Activated gamma-delta T cell (primary cell): Measurements from ENCODE around the gene EHHADH.

Source experiments
- DNase-seq: peaks from one replicate; lab custom pipeline; 2025; lab: John Stamatoyannopoulos, UW

EHHADH gene

GRCh38 chr3:185197068-185197467 is 56.8 kb downstream of the EHHADH start:
- no peak for DNase-seq

- DNase-seq, result no peak
Measured at GRCh38 chr3:185195652-185196051, 58.2 kb downstream of the EHHADH start.

GRCh38 chr3:185188816-185189215 is 65.0 kb downstream of the EHHADH start:
- no peak for DNase-seq

- no peak for DNase-seq
Measured at GRCh38 chr3:185187391-185187790, 66.5 kb downstream of the EHHADH start.

- no peak for DNase-seq
Measured at GRCh38 chr3:185176750-185177359, 77.0 kb downstream of the EHHADH start.

- no peak for DNase-seq
Measured at GRCh38 chr3:185175370-185175987, 78.4 kb downstream of the EHHADH start.

GRCh38 chr3:185172086-185173049 is 81.5 kb downstream of the EHHADH start:
- no peak for DNase-seq

- DNase-seq, result no peak
Measured at GRCh38 chr3:185164428-185165217, 89.2 kb downstream of the EHHADH start.

GRCh38 chr3:185162634-185163033 is 91.2 kb downstream of the EHHADH start:
- DNase-seq, result no peak

GRCh38 chr3:185161761-185162160 is 92.1 kb downstream of the EHHADH start:
- DNase-seq, result no peak

- DNase-seq, result no peak
Measured at GRCh38 chr3:185157347-185157746, 96.5 kb downstream of the EHHADH start.

GRCh38 chr3:185155678-185156077 is 98.2 kb downstream of the EHHADH start:
- DNase-seq, result no peak

- no peak for DNase-seq
Measured at GRCh38 chr3:185153861-185154629, 99.8 kb downstream of the EHHADH start.

- DNase-seq, result no peak
Measured at GRCh38 chr3:185153171-185153771, 100.6 kb downstream of the EHHADH start.

- no peak for DNase-seq
Measured at GRCh38 chr3:185152410-185153170, 101.3 kb downstream of the EHHADH start, which contains the start of gene C3orf70. Gene C3orf70 (minus strand): TSS chr3:185153060. CDS start chr3:185152823, 237 bp downstream.

- DNase-seq, result no peak
Measured at GRCh38 chr3:185151964-185152409, 101.9 kb downstream of the EHHADH start.

GRCh38 chr3:185151101-185151963 is 102.5 kb downstream of the EHHADH start:
- DNase-seq, result no peak

GRCh38 chr3:185150561-185150960 is 103.3 kb downstream of the EHHADH start:
- no peak for DNase-seq

GRCh38 chr3:185149591-185149990 is 104.3 kb downstream of the EHHADH start:
- no peak for DNase-seq
